HEK293 (cell line): ENCODE results near the gene RSL1D1.

Source experiments
- CTCF ChIA-PET: fragments of 350-600 bp; formaldehyde crosslinking; extraction: SDS; loops from one replicate; lab custom pipeline; 2021; ENCODE audit warnings: antibody characterized with exemption; lab: Yijun Ruan, JAX
- POLR2A ChIA-PET: fragments of 300-600 bp; formaldehyde crosslinking; extraction: SDS; loops from one replicate; lab custom pipeline; 2020; ENCODE audit warnings: antibody characterized with exemption, inconsistent platforms; lab: Yijun Ruan, JAX
- H3K27ac ChIP-seq: fragments of 200-500 bp; sonication (Bioruptor generic); 2 replicates; pipeline ENCODE4 v1.5.1; 2014; ENCODE audit warnings: low read depth, low read length, control low read depth, inconsistent platforms; ENCODE audit errors: extremely low read depth
- H3K36me3 ChIP-seq, 2 experiments: fragments of 200-500 bp in 1 of 2; sonication (Bioruptor generic) in 1 of 2; 1 replicate in 1 of 2; 2 replicates in 1 of 2; pipeline ENCODE4 v1.5.1; 2014 to 2017; ENCODE audit warnings: inconsistent platforms in 2 of 2, low read length in 2 of 2; ENCODE audit not compliant: control insufficient read depth in 2 of 2, insufficient read depth in 1 of 2
- H3K4me1 ChIP-seq: fragments of 200-500 bp; sonication (Bioruptor generic); 2 replicates; pipeline ENCODE4 v1.5.1; 2014; ENCODE audit warnings: mild to moderate bottlenecking, low read length, inconsistent platforms; ENCODE audit not compliant: control insufficient read depth, insufficient read depth
- H3K4me3 ChIP-seq: 2 replicates; pipeline ENCODE4 v1.5.1; 2011; ENCODE audit warnings: low read depth, mild to moderate bottlenecking, control low read depth, low read length, moderate library complexity
- H3K9me3 ChIP-seq: fragments of 200-500 bp; sonication (Bioruptor generic); 2 replicates; pipeline ENCODE4 v1.5.1; 2014; ENCODE audit warnings: low read depth, low read length, inconsistent platforms; ENCODE audit not compliant: control insufficient read depth, insufficient read depth
- BCL11B ChIP-seq: fragments of 450-650 bp; formaldehyde crosslinking; IDR thresholded peaks from 2 replicates; pipeline ENCODE4 v1.5.1; 2016; ENCODE audit warnings: low read depth, missing biosample characterization, missing genetic modification characterization
- HOXA7 ChIP-seq: sonication (generic); formaldehyde crosslinking; IDR thresholded peaks from 2 replicates; pipeline ENCODE4 v1.8.1; 2022; ENCODE audit warnings: missing genetic modification reagents, borderline replicate concordance
- SETDB1 ChIP-seq: IDR thresholded peaks from one replicate; pipeline ENCODE4 v1.6.1; 2017; ENCODE audit warnings: mild to moderate bottlenecking, low read length, moderate library complexity, mixed read lengths; ENCODE audit not compliant: insufficient read length
- TSHZ1 ChIP-seq: fragments of 450-650 bp; formaldehyde crosslinking; IDR thresholded peaks from 2 replicates; pipeline ENCODE4 v1.5.1; 2016; ENCODE audit warnings: missing biosample characterization, missing genetic modification characterization, borderline replicate concordance
- ZBTB26 ChIP-seq: fragments of 450-650 bp; formaldehyde crosslinking; optimal IDR thresholded peaks from 2 replicates; pipeline ENCODE3; 2016; ENCODE audit warnings: missing biosample characterization, mild to moderate bottlenecking, missing genetic modification characterization
- ZBTB7A ChIP-seq: fragments of 450-650 bp; formaldehyde crosslinking; IDR thresholded peaks from 2 replicates; pipeline ENCODE4 v1.5.1; 2016; ENCODE audit warnings: low read depth, missing biosample characterization, missing genetic modification characterization
- ZNF114 ChIP-seq: fragments of 450-650 bp; formaldehyde crosslinking; IDR thresholded peaks from 2 replicates; pipeline ENCODE4 v1.5.0; 2017; ENCODE audit warnings: missing biosample characterization, missing genetic modification characterization
- ZNF146 ChIP-seq: fragments of 450-650 bp; formaldehyde crosslinking; IDR thresholded peaks from 2 replicates; pipeline ENCODE4 v1.5.1; 2016; ENCODE audit warnings: missing biosample characterization, missing genetic modification characterization
- ZNF184 ChIP-seq: fragments of 450-650 bp; IDR thresholded peaks from 2 replicates; pipeline ENCODE4 v1.5.1; 2018; ENCODE audit warnings: missing biosample characterization, mild to moderate bottlenecking, missing genetic modification characterization
- ZNF19 ChIP-seq: fragments of 450-650 bp; formaldehyde crosslinking; IDR thresholded peaks from 2 replicates; pipeline ENCODE4; 2016; ENCODE audit warnings: missing biosample characterization, missing genetic modification characterization, low read depth
- ZNF202 ChIP-seq: fragments of 450-650 bp; formaldehyde crosslinking; IDR thresholded peaks from 2 replicates; pipeline ENCODE4 v1.5.1; 2016; ENCODE audit warnings: missing biosample characterization, missing genetic modification characterization, borderline replicate concordance
- ZNF221 ChIP-seq: fragments of 450-650 bp; formaldehyde crosslinking; IDR thresholded peaks from 2 replicates; pipeline ENCODE4 v1.5.1; 2017; ENCODE audit warnings: missing biosample characterization, missing genetic modification characterization, borderline replicate concordance
- ZNF274 ChIP-seq, 2 experiments: fragments of 200-500 bp in 1 of 2; fragments of 450-650 bp in 1 of 2; sonication (Bioruptor generic) in 1 of 2; formaldehyde crosslinking in 1 of 2; IDR thresholded peaks; 2 replicates each; pipeline versions ENCODE4 v1.5.1 to v1.6.1; 2014 to 2016; ENCODE audit warnings: borderline replicate concordance in 1 of 2, inconsistent platforms in 1 of 2, low read length in 1 of 2, missing biosample characterization in 1 of 2, missing genetic modification characterization in 1 of 2
- ZNF350 ChIP-seq: fragments of 450-650 bp; formaldehyde crosslinking; IDR thresholded peaks from 2 replicates; pipeline ENCODE4 v1.5.0; 2017; ENCODE audit warnings: missing biosample characterization, mild to moderate bottlenecking, missing genetic modification characterization
- ZNF362 ChIP-seq: fragments of 450-650 bp; formaldehyde crosslinking; IDR thresholded peaks from 2 replicates; pipeline ENCODE4 v1.5.1; 2016; ENCODE audit warnings: missing biosample characterization, missing genetic modification characterization
- ZNF394 ChIP-seq: fragments of 450-650 bp; formaldehyde crosslinking; IDR thresholded peaks from 2 replicates; pipeline ENCODE4 v1.5.1; 2016; ENCODE audit warnings: missing biosample characterization, missing genetic modification characterization, mild to moderate bottlenecking, moderate library complexity, borderline replicate concordance
- ZNF626 ChIP-seq: fragments of 450-650 bp; sonication (Bioruptor Pico); formaldehyde crosslinking; IDR thresholded peaks from 2 replicates; pipeline ENCODE4 v1.5.1; 2018; ENCODE audit warnings: missing biosample characterization, missing genetic modification characterization, inconsistent platforms
- ZNF843 ChIP-seq: fragments of 450-650 bp; formaldehyde crosslinking; IDR thresholded peaks from 2 replicates; pipeline ENCODE4 v1.5.1; 2016; ENCODE audit warnings: missing biosample characterization, missing genetic modification characterization
- ZSCAN16 ChIP-seq: fragments of 450-650 bp; formaldehyde crosslinking; IDR thresholded peaks from 2 replicates; pipeline ENCODE4 v1.5.1; 2016; ENCODE audit warnings: missing biosample characterization, missing genetic modification characterization
- TF ChIP-seq, protein P1 (sequence below): fragments of 450-650 bp; formaldehyde crosslinking; IDR thresholded peaks from 2 replicates; pipeline ENCODE4 v1.5.1; 2016; ENCODE audit warnings: missing biosample characterization, missing genetic modification characterization
- TF ChIP-seq, protein P2 (sequence below): fragments of 450-650 bp; formaldehyde crosslinking; IDR thresholded peaks from 2 replicates; pipeline ENCODE4 v1.5.1; 2017; ENCODE audit warnings: missing biosample characterization, missing genetic modification characterization

The RSL1D1 gene

GRCh38 chr16:11876306-11876705 lies 25.0 kb upstream of the RSL1D1 start (continued):
- TF ChIP-seq ZNF394 (no peak), ZNF184 (tag by site-specific recombination) (no peak), ZNF843 (tag by site-specific recombination) (no peak), ZNF362 (tag by site-specific recombination) (no peak)
- TF ChIP-seq, protein P1, sequence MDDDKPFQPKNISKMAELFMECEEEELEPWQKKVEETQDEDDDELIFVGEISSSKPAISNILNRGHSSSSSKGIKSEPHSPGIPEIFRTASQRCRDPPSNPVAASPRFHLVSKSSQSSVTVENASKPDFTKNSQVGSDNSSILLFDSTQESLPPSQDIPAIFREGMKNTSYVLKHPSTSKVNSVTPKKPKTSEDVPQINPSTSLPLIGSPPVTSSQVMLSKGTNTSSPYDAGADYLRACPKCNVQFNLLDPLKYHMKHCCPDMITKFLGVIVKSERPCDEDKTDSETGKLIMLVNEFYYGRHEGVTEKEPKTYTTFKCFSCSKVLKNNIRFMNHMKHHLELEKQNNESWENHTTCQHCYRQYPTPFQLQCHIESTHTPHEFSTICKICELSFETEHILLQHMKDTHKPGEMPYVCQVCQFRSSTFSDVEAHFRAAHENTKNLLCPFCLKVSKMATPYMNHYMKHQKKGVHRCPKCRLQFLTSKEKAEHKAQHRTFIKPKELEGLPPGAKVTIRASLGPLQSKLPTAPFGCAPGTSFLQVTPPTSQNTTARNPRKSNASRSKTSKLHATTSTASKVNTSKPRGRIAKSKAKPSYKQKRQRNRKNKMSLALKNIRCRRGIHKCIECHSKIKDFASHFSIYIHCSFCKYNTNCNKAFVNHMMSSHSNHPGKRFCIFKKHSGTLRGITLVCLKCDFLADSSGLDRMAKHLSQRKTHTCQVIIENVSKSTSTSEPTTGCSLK (tag by site-specific recombination) = no peak

DNA sequence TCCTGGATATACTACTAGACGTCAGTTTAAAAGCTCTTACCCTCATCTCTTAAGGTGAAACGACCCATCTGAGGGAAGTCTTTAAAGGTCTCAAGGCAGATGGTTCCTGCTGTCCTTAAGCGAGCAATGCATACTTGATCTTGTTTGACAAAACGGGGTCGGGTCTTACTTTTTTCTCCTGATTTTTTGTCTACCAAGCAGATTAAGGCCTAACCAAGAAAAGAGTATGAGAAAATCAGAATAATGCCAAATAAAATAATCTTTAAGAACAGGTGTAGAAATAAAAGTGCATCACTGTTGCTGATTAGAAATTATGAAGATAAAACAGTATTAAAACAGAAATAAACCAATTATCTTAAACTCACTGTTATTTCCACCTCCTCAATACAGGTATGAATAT lies 24.4 kb upstream of the RSL1D1 start:
- ChIA-PET POLR2A (interaction anchor here (0.6 kb wide), 1 partner anchor 8 kb away, joined by 3 read pairs; no protein-coding TSS in a partner anchor), CTCF (no interaction called here)
- Histone ChIP-seq H3K27ac (no peak overlapping the region), H3K9me3 (no peaks in the 10 kb centered on the region), H3K4me1 (peaks cover 10% of the 10 kb centered on the region), H3K4me3 (no peak overlapping the region), H3K36me3 (peaks cover 49 to 77% of the 10 kb centered on the region in 2 experiments)
- TF ChIP-seq ZNF114 (no peak), ZBTB26 (tag by site-specific recombination) (no peak), ZNF146 (no peak), ZNF626 (no peak), ZNF19 (tag by site-specific recombination) (no peak), ZNF202 (tag by site-specific recombination) (no peak), TSHZ1 (tag by site-specific recombination) (no peak), ZSCAN16 (tag by site-specific recombination) (no peak), ZNF274 (IDR thresholded peaks at IDR 0.05; ENCODE audit: low read length) (no peak), ZNF274 (tag by site-specific recombination; IDR thresholded peaks at IDR 0.05; ENCODE audit: borderline replicate concordance) (no peak), ZNF221 (no peak), HOXA7 (CRISPR knock-in tag) (no peak), ZNF350 (no peak), ZBTB7A (tag by site-specific recombination) (no peak), BCL11B (tag by site-specific recombination) (no peak), SETDB1 (no peak)
- TF ChIP-seq, protein P2, sequence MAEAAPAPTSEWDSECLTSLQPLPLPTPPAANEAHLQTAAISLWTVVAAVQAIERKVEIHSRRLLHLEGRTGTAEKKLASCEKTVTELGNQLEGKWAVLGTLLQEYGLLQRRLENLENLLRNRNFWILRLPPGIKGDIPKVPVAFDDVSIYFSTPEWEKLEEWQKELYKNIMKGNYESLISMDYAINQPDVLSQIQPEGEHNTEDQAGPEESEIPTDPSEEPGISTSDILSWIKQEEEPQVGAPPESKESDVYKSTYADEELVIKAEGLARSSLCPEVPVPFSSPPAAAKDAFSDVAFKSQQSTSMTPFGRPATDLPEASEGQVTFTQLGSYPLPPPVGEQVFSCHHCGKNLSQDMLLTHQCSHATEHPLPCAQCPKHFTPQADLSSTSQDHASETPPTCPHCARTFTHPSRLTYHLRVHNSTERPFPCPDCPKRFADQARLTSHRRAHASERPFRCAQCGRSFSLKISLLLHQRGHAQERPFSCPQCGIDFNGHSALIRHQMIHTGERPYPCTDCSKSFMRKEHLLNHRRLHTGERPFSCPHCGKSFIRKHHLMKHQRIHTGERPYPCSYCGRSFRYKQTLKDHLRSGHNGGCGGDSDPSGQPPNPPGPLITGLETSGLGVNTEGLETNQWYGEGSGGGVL (tag by site-specific recombination) = no peak
